ENCODE data around the gene TMEM200A. TPM values are rescaled to one million over a fixed set of nuclear protein-coding genes. Genes with fewer than 3 reads are reported as not detected.

The TMEM200A gene
- total RNA-seq, 2 donors from 2014 or later: 0.66 to 1.0 TPM

GRCh38 chr6:130485870-130486269 lies 120.1 kb downstream of the TMEM200A start:
- intact Hi-C loops (cut with DNase I): no loop called here
- DNase-seq (no peak), ATAC-seq (no peak)
- no peaks in the 10 kb centered on the region for H3K27me3 ChIP-seq
- WGBS, 2 donors: 62 to 66% methylated on average over 3 of the region's 3 CpGs
- no peaks in the 10 kb centered on the region for H3K36me3 ChIP-seq (replicated peaks in 1 of 2; ENCODE audit: insufficient read depth in 1 of 2, low read depth in 2 of 2)
- H3K9me3 ChIP-seq: no peaks in the 10 kb centered on the region
- TF ChIP-seq POLR2A (IDR thresholded peaks at IDR 0.05) (no peak), CTCF (IDR thresholded peaks at IDR 0.05) (no peak)
- no peak overlapping the region for H3K27ac ChIP-seq
- H3K4me3 ChIP-seq: no peak overlapping the region
- no peaks in the 10 kb centered on the region for H3K4me1 ChIP-seq

GRCh38 chr6:130486417-130486816 lies 120.6 kb downstream of the TMEM200A start:
- H3K36me3 ChIP-seq (replicated peaks in 1 of 2; ENCODE audit: insufficient read depth in 1 of 2, low read depth in 2 of 2): no peaks in the 10 kb centered on the region
- H3K27ac ChIP-seq: no peak overlapping the region
- 60 to 62% methylated on average over 7 of the region's 7 CpGs for WGBS, 2 donors
- DNase-seq (no peak), ATAC-seq (no peak)
- no peaks in the 10 kb centered on the region for H3K9me3 ChIP-seq
- intact Hi-C loops (cut with DNase I): no loop called here
- TF ChIP-seq POLR2A (IDR thresholded peaks at IDR 0.05) (no peak), CTCF (IDR thresholded peaks at IDR 0.05) (no peak)
- H3K4me3 ChIP-seq: no peak overlapping the region
- no peaks in the 10 kb centered on the region for H3K4me1 ChIP-seq
- no peaks in the 10 kb centered on the region for H3K27me3 ChIP-seq

GRCh38 chr6:130489514-130489913 lies 123.7 kb downstream of the TMEM200A start:
- H3K9me3 ChIP-seq: no peaks in the 10 kb centered on the region
- no peaks in the 10 kb centered on the region for H3K4me1 ChIP-seq
- no peak for DNase-seq
- no peak overlapping the region for H3K4me3 ChIP-seq
- no peak overlapping the region for H3K27ac ChIP-seq
- no peaks in the 10 kb centered on the region for H3K36me3 ChIP-seq (replicated peaks in 1 of 2; ENCODE audit: insufficient read depth in 1 of 2, low read depth in 2 of 2)
- H3K27me3 ChIP-seq: no peaks in the 10 kb centered on the region
- ATAC-seq: no peak
- TF ChIP-seq CTCF (IDR thresholded peaks at IDR 0.05) (no peak), POLR2A (IDR thresholded peaks at IDR 0.05) (no peak)
- intact Hi-C loops (cut with DNase I): no loop called here
- 45 to 79% methylated on average over 1 of the region's 1 CpG for WGBS, 2 donors

Other genes with a start within 250 kb of the TMEM200A start
- gene SAMD3, start 143.1 kb upstream of the TMEM200A start, total RNA-seq: 10 to 100 TPM in 1 of 2 donors, under 1 TPM in 1; 0.52 to 20.4 TPM

Measured in body of pancreas (tissue), 4 donors.